HepG2 (cell line): ENCODE results near the gene GATA1. TPM values are rescaled to one million over a fixed set of nuclear protein-coding genes. Genes with fewer than 3 reads are reported as not detected.

Source experiments
- ATAC-seq: fragments of 200-7000 bp; cut with Tn5 transposase; 3 replicates; pipeline ENCODE4 v1.9.1; 2020; ENCODE audit warnings: mild to moderate bottlenecking, moderate library complexity
- BruUV-seq: library from RNA; stranded (reverse); fragments of 400-500 nt; replicated peaks from 2 replicates; lab custom pipeline; 2021; lab: Mats Ljungman, UMichigan
- CTCF ChIA-PET: fragments of 300-600 bp; formaldehyde crosslinking; extraction: SDS; loops from one replicate; lab custom pipeline; 2021; ENCODE audit warnings: low total read pairs, inconsistent platforms, low intra/inter-chr PET ratio; lab: Yijun Ruan, JAX
- POLR2A ChIA-PET: fragments of 350-600 bp; sonication (Branson Sonifier 250); formaldehyde crosslinking; loops from one replicate; lab custom pipeline; 2020; ENCODE audit warnings: antibody characterized with exemption, inconsistent platforms; lab: Yijun Ruan, JAX
- DNase-seq: peaks from one replicate; pipeline ENCODE4 v3.0.0-alpha.2; 2015; ENCODE audit warnings: low spot score
- FAIRE-seq: peaks from 3 replicates; lab custom pipeline; 2011; peaks lifted over from hg19 to GRCh38; lab: Jason Lieb, UNC
- H2AFZ ChIP-seq: one replicate; pipeline ENCODE4 v1.6.1; 2011; ENCODE audit warnings: low read length, inconsistent platforms
- H3K27ac ChIP-seq: fragments of 300-600 bp; 3 replicates; pipeline ENCODE4 v1.8.0; 2011; ENCODE audit warnings: mixed run types, mild to moderate bottlenecking, mixed read lengths, low read length, inconsistent platforms; ENCODE audit not compliant: insufficient read depth; ENCODE audit errors: extremely low read length
- H3K27me3 ChIP-seq, 2 experiments: fragments of 200-600 bp in 1 of 2; 2 replicates in 1 of 2; 3 replicates in 1 of 2; pipeline versions ENCODE4 v1.6.0 to v1.8.0; 2011; ENCODE audit warnings: low read length in 2 of 2, mild to moderate bottlenecking in 2 of 2, moderate library complexity in 2 of 2, inconsistent platforms in 1 of 2; ENCODE audit not compliant: insufficient read depth in 2 of 2, control insufficient read depth in 1 of 2
- H3K36me3 ChIP-seq, 2 experiments: fragments of 200-600 bp in 1 of 2; replicated peaks in 1 of 2; 2 replicates in 1 of 2; 3 replicates in 1 of 2; pipeline versions ENCODE4 v1.5.1 to v1.8.0; 2011; ENCODE audit warnings: low read length in 2 of 2, inconsistent platforms in 1 of 2; ENCODE audit not compliant: insufficient read depth in 2 of 2, control insufficient read depth in 1 of 2
- H3K4me1 ChIP-seq: 2 replicates; pipeline ENCODE4 v1.5.1; 2012; ENCODE audit warnings: low read length, inconsistent platforms; ENCODE audit not compliant: insufficient read depth
- H3K4me2 ChIP-seq: 2 replicates; pipeline ENCODE4 v1.6.0; 2011; ENCODE audit warnings: low read depth, low read length, inconsistent platforms
- H3K4me3 ChIP-seq, 3 experiments: fragments of 200-600 bp in 1 of 3; sonication (generic), shearing (Covaris generic) in 1 of 3; replicated peaks in 1 of 3; 2 replicates each; pipeline ENCODE4 v1.5.1; 2011 to 2016; ENCODE audit warnings: low read length in 3 of 3, inconsistent platforms in 2 of 3, low read depth in 2 of 3, mild to moderate bottlenecking in 2 of 3, control low read depth in 1 of 3, mixed read lengths in 1 of 3; ENCODE audit not compliant: insufficient read depth in 1 of 3
- H3K79me2 ChIP-seq: one replicate; pipeline ENCODE4 v1.6.1; 2011; ENCODE audit warnings: low read length, inconsistent platforms; ENCODE audit not compliant: insufficient read depth
- H3K9ac ChIP-seq: 2 replicates; pipeline ENCODE4 v1.6.0; 2011; ENCODE audit warnings: mild to moderate bottlenecking, low read depth, low read length, inconsistent platforms; ENCODE audit not compliant: insufficient read depth
- H3K9me3 ChIP-seq: 2 replicates; pipeline ENCODE4 v1.5.1; 2012; ENCODE audit warnings: mild to moderate bottlenecking, low read length
- H4K20me1 ChIP-seq: 2 replicates; pipeline ENCODE4 v1.6.0; 2011; ENCODE audit warnings: inconsistent platforms, mild to moderate bottlenecking, low read length, moderate library complexity; ENCODE audit not compliant: insufficient read depth
- ATAD3A ChIP-seq: sonication (generic); formaldehyde crosslinking; IDR thresholded peaks from 2 replicates; pipeline ENCODE4 v1.4.0; 2020; ENCODE audit warnings: missing genetic modification reagents
- FOSL2 ChIP-seq: sonication (generic); formaldehyde crosslinking; IDR thresholded peaks from 2 replicates; pipeline ENCODE4 v1.4.0; 2020; ENCODE audit warnings: missing genetic modification reagents
- FOXM1 ChIP-seq: sonication (generic); formaldehyde crosslinking; IDR thresholded peaks from 2 replicates; pipeline ENCODE4 v1.5.0; 2020; ENCODE audit warnings: missing genetic modification reagents
- HNF4G ChIP-seq, 2 experiments: sonication (generic) in 1 of 2; formaldehyde crosslinking in 1 of 2; IDR thresholded peaks; 2 replicates each; pipeline versions ENCODE4 v1.4.0 to v1.6.1; 2011 to 2020; ENCODE audit warnings: borderline replicate concordance in 2 of 2, low read depth in 2 of 2, mild to moderate bottlenecking in 2 of 2, low read length in 1 of 2, missing genetic modification reagents in 1 of 2, moderate library complexity in 1 of 2
- RARA ChIP-seq: IDR thresholded peaks from 2 replicates; pipeline ENCODE4 v1.6.1; 2016; ENCODE audit warnings: missing genetic modification reagents, missing compliant biosample characterization
- ZBTB21 ChIP-seq: sonication (generic); formaldehyde crosslinking; IDR thresholded peaks from 2 replicates; pipeline ENCODE4 v1.4.0; 2020; ENCODE audit warnings: missing genetic modification reagents
- ZNF101 ChIP-seq: sonication (generic); formaldehyde crosslinking; IDR thresholded peaks from 2 replicates; pipeline ENCODE4 v1.4.0; 2020; ENCODE audit warnings: mild to moderate bottlenecking, low read depth, missing genetic modification reagents, borderline replicate concordance
- ZNF883 ChIP-seq: sonication (generic); formaldehyde crosslinking; IDR thresholded peaks from 2 replicates; pipeline ENCODE4 v1.5.1; 2020; ENCODE audit warnings: mild to moderate bottlenecking, missing genetic modification reagents; ENCODE audit errors: not compliant biosample characterization
- WGBS: methylation state at CpG from one replicate; pipeline ENCODE4 v1.1.6; 2017; ENCODE audit warnings: low lambda C conversion rate; 5-methylcytosine and 5-hydroxymethylcytosine counted together
- in situ Hi-C: cut with HindIII; loops from 2 replicates; pipeline ENCODE4 v1.10.0; 2017; ENCODE audit warnings: low pct_unique_long_range_greater_than_20kb; ENCODE audit not compliant: extremely low pct_ligation_motif_present
- intact Hi-C: fragments of 100-400 bp; cut with micrococcal nuclease; formaldehyde crosslinking; loops from one replicate; pipeline ENCODE4 v1.10.0; 2022; ENCODE audit not compliant: unreplicated experiment
- polyA plus RNA-seq, 8 experiments: library from polyadenylated mRNA; depleted of rRNA in 3 of 8; stranded (reverse) in 7 of 8; unstranded in 1 of 8; fragments of >200 nt; fragmentation: Illumina TruSeq in 4 of 8; extraction: Trizol in 4 of 8; gene quantifications; 2 replicates each; pipeline versions ENCODE4 v1.2.1 to v1.2.3, GENCODE V29; 2011 to 2016; ENCODE audit warnings: low read depth in 4 of 8, missing spikeins in 1 of 8, mixed read lengths in 1 of 8; ENCODE audit not compliant: insufficient read depth in 1 of 8
- total RNA-seq, 5 experiments: library from RNA; depleted of rRNA; stranded (reverse); fragments of >200 nt; fragmentation: Illumina TruSeq; extraction: Trizol; gene quantifications; 2 replicates each; pipeline ENCODE4 v1.2.3, GENCODE V29; 2016; ENCODE audit warnings: low read depth in 1 of 5
- TF ChIP-seq, protein P1 (sequence below): sonication (generic); formaldehyde crosslinking; IDR thresholded peaks from 2 replicates; pipeline ENCODE4 v1.5.0; 2020; ENCODE audit warnings: mild to moderate bottlenecking, missing genetic modification reagents, moderate library complexity
- TF ChIP-seq, protein P2 (sequence below): sonication (generic); formaldehyde crosslinking; IDR thresholded peaks from 2 replicates; pipeline ENCODE4 v1.8.1; 2023; ENCODE audit warnings: missing genetic modification reagents, mild to moderate bottlenecking, borderline replicate concordance
- TF ChIP-seq, protein P3 (sequence below): sonication (generic); formaldehyde crosslinking; IDR thresholded peaks from 2 replicates; pipeline ENCODE4 v1.5.1; 2020; ENCODE audit warnings: mild to moderate bottlenecking, missing genetic modification reagents, moderate library complexity

GATA1 gene
- total and polyA plus RNA-seq, 2 of the 13 experiments (the other 11 are each of a cell fraction or from before 2014, with no cell fraction given) = 0.13 TPM; not detected in 1

DNA sequence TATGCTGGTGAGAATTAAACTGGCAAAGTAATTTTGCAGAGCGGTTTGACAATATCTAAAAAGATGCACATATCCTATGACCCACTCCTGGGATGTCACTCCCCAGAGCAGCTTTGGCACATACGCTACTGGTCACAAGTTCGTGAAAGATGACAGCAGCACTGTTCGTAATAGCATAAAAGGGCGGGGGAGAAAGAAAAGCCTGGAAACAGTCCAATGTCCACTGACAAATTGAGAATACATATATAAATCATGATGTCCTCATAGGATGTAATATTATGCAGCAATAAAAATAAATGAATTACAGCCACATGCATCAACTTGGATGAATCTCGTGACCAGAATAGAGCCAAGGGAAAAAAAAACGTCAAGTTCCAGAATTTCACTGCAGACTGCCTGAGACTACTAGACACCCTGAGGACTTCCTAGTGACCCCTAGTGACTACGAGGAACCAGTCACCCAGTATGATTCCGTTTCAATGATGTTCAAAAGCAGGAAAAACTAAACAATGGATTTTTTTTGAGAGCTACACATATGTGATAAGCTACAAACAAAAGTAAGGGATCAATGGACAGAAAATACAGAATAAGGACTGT is 47.2 kb downstream of the GATA1 start:
- WGBS = 37% methylated on average over 9 of the region's 9 CpGs
- Histone ChIP-seq H3K27ac (no peak overlapping the region), H3K79me2 (peaks cover 10% of the 10 kb centered on the region), H4K20me1 (no peaks in the 10 kb centered on the region), H3K27me3 (no peaks in the 10 kb centered on the region), H2AFZ (no peak overlapping the region), H3K36me3 (no peaks in the 10 kb centered on the region), H3K9ac (no peak overlapping the region), H3K4me2 (peak overlapping the region; percentile 88), H3K4me3 (peak overlapping the region in 1 of 3 experiments; percentile 81; a peak in 2 of 6 replicates), H3K4me1 (peaks cover 32% of the 10 kb centered on the region), H3K9me3 (no peaks in the 10 kb centered on the region)
- FAIRE-seq (peak; percentile 77), DNase-seq (peak; percentile 10), ATAC-seq (peak; percentile 25; the same call in 2 of the 3 replicates)
- TF ChIP-seq ZNF101 (no peak), ZBTB21 (CRISPR knock-in tag) (no peak)
- TF ChIP-seq, protein P1, sequence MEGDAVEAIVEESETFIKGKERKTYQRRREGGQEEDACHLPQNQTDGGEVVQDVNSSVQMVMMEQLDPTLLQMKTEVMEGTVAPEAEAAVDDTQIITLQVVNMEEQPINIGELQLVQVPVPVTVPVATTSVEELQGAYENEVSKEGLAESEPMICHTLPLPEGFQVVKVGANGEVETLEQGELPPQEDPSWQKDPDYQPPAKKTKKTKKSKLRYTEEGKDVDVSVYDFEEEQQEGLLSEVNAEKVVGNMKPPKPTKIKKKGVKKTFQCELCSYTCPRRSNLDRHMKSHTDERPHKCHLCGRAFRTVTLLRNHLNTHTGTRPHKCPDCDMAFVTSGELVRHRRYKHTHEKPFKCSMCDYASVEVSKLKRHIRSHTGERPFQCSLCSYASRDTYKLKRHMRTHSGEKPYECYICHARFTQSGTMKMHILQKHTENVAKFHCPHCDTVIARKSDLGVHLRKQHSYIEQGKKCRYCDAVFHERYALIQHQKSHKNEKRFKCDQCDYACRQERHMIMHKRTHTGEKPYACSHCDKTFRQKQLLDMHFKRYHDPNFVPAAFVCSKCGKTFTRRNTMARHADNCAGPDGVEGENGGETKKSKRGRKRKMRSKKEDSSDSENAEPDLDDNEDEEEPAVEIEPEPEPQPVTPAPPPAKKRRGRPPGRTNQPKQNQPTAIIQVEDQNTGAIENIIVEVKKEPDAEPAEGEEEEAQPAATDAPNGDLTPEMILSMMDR = peak; percentile 40
- in situ Hi-C loops (no loop called here), intact Hi-C loops (no loop called here)
- ChIA-PET CTCF (interaction anchor here (0.8 kb wide), 1 partner anchor 186 kb away, joined by 3 read pairs; no protein-coding TSS in a partner anchor), POLR2A (no interaction called here)
- BruUV-seq = no TSS peak

DNA sequence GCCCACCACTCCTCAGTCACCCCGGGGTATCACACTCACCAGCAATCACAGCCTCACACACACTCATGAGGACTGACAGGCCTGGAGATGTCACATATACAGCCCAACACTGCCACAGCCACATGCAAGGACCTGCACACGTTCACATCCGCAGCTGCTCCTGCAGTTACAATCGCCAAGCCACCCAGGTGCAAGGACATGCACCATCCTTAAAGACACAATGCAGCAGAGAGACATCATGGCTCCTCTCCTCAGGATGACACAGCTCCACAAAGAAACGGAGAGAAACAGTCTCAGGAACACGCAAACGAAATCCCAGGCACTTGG is 48.0 kb downstream of the GATA1 start:
- in situ Hi-C loops (no loop called here), intact Hi-C loops (no loop called here)
- Histone ChIP-seq H3K79me2 (peaks cover 10% of the 10 kb centered on the region), H2AFZ (no peak overlapping the region), H4K20me1 (no peaks in the 10 kb centered on the region), H3K36me3 (no peaks in the 10 kb centered on the region), H3K4me3 (peak overlapping the region; percentile 57 to 81 (median 62)), H3K4me1 (peaks cover 32% of the 10 kb centered on the region), H3K4me2 (peak overlapping the region; percentile 88), H3K27me3 (no peaks in the 10 kb centered on the region), H3K9me3 (no peaks in the 10 kb centered on the region), H3K9ac (peak overlapping the region; percentile 66), H3K27ac (peak overlapping the region; percentile 73)
- TF ChIP-seq, protein P2, sequence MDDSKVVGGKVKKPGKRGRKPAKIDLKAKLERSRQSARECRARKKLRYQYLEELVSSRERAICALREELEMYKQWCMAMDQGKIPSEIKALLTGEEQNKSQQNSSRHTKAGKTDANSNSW (CRISPR knock-in tag) = no peak
- no peak for TF ChIP-seq RARA (CRISPR knock-in tag)
- no peak for TF ChIP-seq FOXM1
- TF ChIP-seq, protein P3, sequence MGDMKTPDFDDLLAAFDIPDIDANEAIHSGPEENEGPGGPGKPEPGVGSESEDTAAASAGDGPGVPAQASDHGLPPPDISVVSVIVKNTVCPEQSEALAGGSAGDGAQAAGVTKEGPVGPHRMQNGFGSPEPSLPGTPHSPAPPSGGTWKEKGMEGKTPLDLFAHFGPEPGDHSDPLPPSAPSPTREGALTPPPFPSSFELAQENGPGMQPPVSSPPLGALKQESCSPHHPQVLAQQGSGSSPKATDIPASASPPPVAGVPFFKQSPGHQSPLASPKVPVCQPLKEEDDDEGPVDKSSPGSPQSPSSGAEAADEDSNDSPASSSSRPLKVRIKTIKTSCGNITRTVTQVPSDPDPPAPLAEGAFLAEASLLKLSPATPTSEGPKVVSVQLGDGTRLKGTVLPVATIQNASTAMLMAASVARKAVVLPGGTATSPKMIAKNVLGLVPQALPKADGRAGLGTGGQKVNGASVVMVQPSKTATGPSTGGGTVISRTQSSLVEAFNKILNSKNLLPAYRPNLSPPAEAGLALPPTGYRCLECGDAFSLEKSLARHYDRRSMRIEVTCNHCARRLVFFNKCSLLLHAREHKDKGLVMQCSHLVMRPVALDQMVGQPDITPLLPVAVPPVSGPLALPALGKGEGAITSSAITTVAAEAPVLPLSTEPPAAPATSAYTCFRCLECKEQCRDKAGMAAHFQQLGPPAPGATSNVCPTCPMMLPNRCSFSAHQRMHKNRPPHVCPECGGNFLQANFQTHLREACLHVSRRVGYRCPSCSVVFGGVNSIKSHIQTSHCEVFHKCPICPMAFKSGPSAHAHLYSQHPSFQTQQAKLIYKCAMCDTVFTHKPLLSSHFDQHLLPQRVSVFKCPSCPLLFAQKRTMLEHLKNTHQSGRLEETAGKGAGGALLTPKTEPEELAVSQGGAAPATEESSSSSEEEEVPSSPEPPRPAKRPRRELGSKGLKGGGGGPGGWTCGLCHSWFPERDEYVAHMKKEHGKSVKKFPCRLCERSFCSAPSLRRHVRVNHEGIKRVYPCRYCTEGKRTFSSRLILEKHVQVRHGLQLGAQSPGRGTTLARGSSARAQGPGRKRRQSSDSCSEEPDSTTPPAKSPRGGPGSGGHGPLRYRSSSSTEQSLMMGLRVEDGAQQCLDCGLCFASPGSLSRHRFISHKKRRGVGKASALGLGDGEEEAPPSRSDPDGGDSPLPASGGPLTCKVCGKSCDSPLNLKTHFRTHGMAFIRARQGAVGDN (CRISPR knock-in tag) = no peak
- TF ChIP-seq FOSL2 (CRISPR knock-in tag) = no peak
- TF ChIP-seq ZNF883 (CRISPR knock-in tag) = no peak
- no peak for TF ChIP-seq HNF4G (IDR thresholded peaks at IDR 0.05; ENCODE audit: borderline replicate concordance, low read depth, low read length)
- TF ChIP-seq HNF4G (CRISPR knock-in tag; IDR thresholded peaks at IDR 0.05; ENCODE audit: borderline replicate concordance, low read depth) = no peak
- TF ChIP-seq ATAD3A = no peak
- no peak for FAIRE-seq
- no peak for DNase-seq
- 5% methylated on average over 2 of the region's 7 CpGs for WGBS
- ChIA-PET POLR2A (interaction anchor here (0.8 to 0.9 kb wide), 2 partner anchors 32 to 158 kb away, joined by 3 read pairs; partner anchors contain the start of gene HDAC6), CTCF (no interaction called here)
- ATAC-seq = peak; percentile 9; the same call in 2 of the 3 replicates
- BruUV-seq = TSS peak; percentile 70
